ENCODE data around the gene XPR1. TPM values are rescaled to one million over a fixed set of nuclear protein-coding genes. Genes with fewer than 3 reads are reported as not detected.

XPR1 gene
- total RNA-seq, 4 donors from 2014 or later: 7.8 to 119 (median 75.3) TPM

GRCh38 chr1:180672105-180672504 is 40.3 kb downstream of the XPR1 start:
- no peak for DNase-seq
- TF ChIP-seq CTCF (IDR thresholded peaks at IDR 0.05) (no peak), POLR2A (IDR thresholded peaks at IDR 0.05) (no peak), EP300 (IDR thresholded peaks at IDR 0.05; ENCODE audit: low read depth) (no peak), POLR2AphosphoS5 (IDR thresholded peaks at IDR 0.05) (no peak)
- Histone ChIP-seq H3K4me1 (no peaks in the 10 kb centered on the region), H3K27me3 (no peaks in the 10 kb centered on the region), H3K4me3 (no peak overlapping the region), H3K9me3 (peaks cover 12 to 21% of the 10 kb centered on the region in 2 donors), H3K27ac (no peak overlapping the region), H3K36me3 (no peaks in the 10 kb centered on the region)
- intact Hi-C loops (cut with DNase I; ENCODE audit: low total_unique reads) (no loop called here), in situ Hi-C loops (cut with MboI; ENCODE audit: low pct_ligation_motif_present in 1 of 4, low pct_unique_long_range_greater_than_20kb in 1 of 4, low sequenced_read_pairs in 3 of 4) (no loop called here)

- DNase-seq: no peak
- no peaks in the 10 kb centered on the region for H3K36me3 ChIP-seq
- no peak for TF ChIP-seq POLR2A (IDR thresholded peaks at IDR 0.05)
- no peak for TF ChIP-seq EP300 (IDR thresholded peaks at IDR 0.05; ENCODE audit: low read depth)
- TF ChIP-seq POLR2AphosphoS5 (IDR thresholded peaks at IDR 0.05): no peak
- no peak for TF ChIP-seq CTCF (IDR thresholded peaks at IDR 0.05)
- intact Hi-C loops (cut with DNase I; ENCODE audit: low total_unique reads): no loop called here
- no peak overlapping the region for H3K27ac ChIP-seq
- H3K9me3 ChIP-seq: peaks cover 12 to 21% of the 10 kb centered on the region in 2 donors
- H3K4me1 ChIP-seq: no peaks in the 10 kb centered on the region
- in situ Hi-C loops (cut with MboI; ENCODE audit: low pct_ligation_motif_present in 1 of 4, low pct_unique_long_range_greater_than_20kb in 1 of 4, low sequenced_read_pairs in 3 of 4): no loop called here
- H3K4me3 ChIP-seq: no peak overlapping the region
- H3K27me3 ChIP-seq: no peaks in the 10 kb centered on the region
These were observed 40.7 kb downstream of the XPR1 start for GRCh38 chr1:180672505-180672904.

GRCh38 chr1:180674603-180675530 is 43.0 kb downstream of the XPR1 start:
- TF ChIP-seq POLR2A (IDR thresholded peaks at IDR 0.05) (no peak), POLR2AphosphoS5 (IDR thresholded peaks at IDR 0.05) (no peak), CTCF (IDR thresholded peaks at IDR 0.05) (no peak), EP300 (IDR thresholded peaks at IDR 0.05; ENCODE audit: low read depth) (no peak)
- H3K4me1 ChIP-seq: no peaks in the 10 kb centered on the region
- in situ Hi-C loops (cut with MboI; ENCODE audit: low pct_ligation_motif_present in 1 of 4, low pct_unique_long_range_greater_than_20kb in 1 of 4, low sequenced_read_pairs in 3 of 4) (no loop called here), intact Hi-C loops (cut with DNase I; ENCODE audit: low total_unique reads) (no loop called here)
- 0 to 33% methylated on average over 1 of the region's 1 CpG for WGBS, 2 donors (ENCODE audit: low coverage in 1 of 2)
- no peak for DNase-seq
- no peak overlapping the region for H3K27ac ChIP-seq
- H3K9me3 ChIP-seq: peaks cover 15 to 18% of the 10 kb centered on the region in 2 donors
- H3K36me3 ChIP-seq: no peaks in the 10 kb centered on the region
- H3K4me3 ChIP-seq: no peak overlapping the region
- no peaks in the 10 kb centered on the region for H3K27me3 ChIP-seq

- 77 to 88% methylated on average over 2 of the region's 2 CpGs for WGBS, 2 donors (ENCODE audit: low coverage in 1 of 2)
- in situ Hi-C loops (cut with MboI; ENCODE audit: low pct_ligation_motif_present in 1 of 4, low pct_unique_long_range_greater_than_20kb in 1 of 4, low sequenced_read_pairs in 3 of 4): no loop called here
- DNase-seq: no peak
- H3K4me1 ChIP-seq: no peaks in the 10 kb centered on the region
- intact Hi-C loops (cut with DNase I; ENCODE audit: low total_unique reads): no loop called here
- no peak overlapping the region for H3K4me3 ChIP-seq
- TF ChIP-seq CTCF (IDR thresholded peaks at IDR 0.05): no peak
- TF ChIP-seq POLR2A (IDR thresholded peaks at IDR 0.05): no peak
- TF ChIP-seq POLR2AphosphoS5 (IDR thresholded peaks at IDR 0.05): no peak
- no peak for TF ChIP-seq EP300 (IDR thresholded peaks at IDR 0.05; ENCODE audit: low read depth)
- peaks cover 8 to 10% of the 10 kb centered on the region in 2 donors for H3K9me3 ChIP-seq
- no peak overlapping the region for H3K27ac ChIP-seq
- H3K27me3 ChIP-seq: no peaks in the 10 kb centered on the region
- no peaks in the 10 kb centered on the region for H3K36me3 ChIP-seq
These were observed 43.8 kb downstream of the XPR1 start for GRCh38 chr1:180675586-180675985.

Data from transverse colon (tissue), 4 donors.